HG03025 (cell line): ENCODE data around the gene RARG.

Experiments used
- ATAC-seq: cut with Tn5 transposase; IDR thresholded peaks from one replicate; pipeline ENCODE4 v1.9.1; 2021; ENCODE audit warnings: mild to moderate bottlenecking, moderate library complexity; ENCODE audit not compliant: unreplicated experiment, low FRiP score

RARG gene

GRCh38 chr12:53251477-53252348 is 19.7 kb upstream of the RARG start:
- peak; percentile 56 for ATAC-seq

GRCh38 chr12:53245286-53245685 is 13.3 kb upstream of the RARG start:
- no peak for ATAC-seq

GRCh38 chr12:53244337-53244736 is 12.3 kb upstream of the RARG start:
- no peak for ATAC-seq

GRCh38 chr12:53241623-53242412 is 9.8 kb upstream of the RARG start:
- no peak for ATAC-seq

- no peak for ATAC-seq
Observed at GRCh38 chr12:53239643-53240258, 7.7 kb upstream of the RARG start.

GRCh38 chr12:53236443-53237111 is 4.6 kb upstream of the RARG start:
- no peak for ATAC-seq

- no peak for ATAC-seq
Observed at GRCh38 chr12:53235742-53236442, 3.9 kb upstream of the RARG start.

GRCh38 chr12:53235164-53235563 is 3.2 kb upstream of the RARG start:
- no peak for ATAC-seq

- no peak for ATAC-seq
Observed at GRCh38 chr12:53234271-53234914, 2.4 kb upstream of the RARG start.

GRCh38 chr12:53233671-53234121 is 1.7 kb upstream of the RARG start:
- no peak for ATAC-seq

GRCh38 chr12:53232646-53233461 is 845 bp upstream of the RARG start:
- ATAC-seq: no peak

- no peak for ATAC-seq
Observed at GRCh38 chr12:53231671-53231920, 413 bp downstream of the RARG start.

- ATAC-seq: no peak
Observed at GRCh38 chr12:53230108-53230845, 1.7 kb downstream of the RARG start.

GRCh38 chr12:53229454-53229853 is 2.6 kb downstream of the RARG start:
- ATAC-seq: no peak

- ATAC-seq: no peak
Observed at GRCh38 chr12:53227836-53228235, 4.2 kb downstream of the RARG start.

GRCh38 chr12:53227341-53227740 is 4.7 kb downstream of the RARG start:
- no peak for ATAC-seq

GRCh38 chr12:53226815-53227214 is 5.2 kb downstream of the RARG start:
- no peak for ATAC-seq
